Ureter (tissue), 1 donor: ENCODE data around the gene PAQR5. TPM values are rescaled to one million over a fixed set of nuclear protein-coding genes. Genes with fewer than 3 reads are reported as not detected.
"Not testable (repeated sequence)": the region's sequence is repeated elsewhere in the genome, so short reads cannot be mapped to it uniquely, and the experiment has no call there.

Source experiments
- DNase-seq: peaks from one replicate; pipeline ENCODE4 v3.0.0-alpha.2; 2020; ENCODE audit warnings: low spot score
- total RNA-seq: library from RNA; stranded (reverse); gene quantifications from one replicate; pipeline ENCODE4 v1.2.4, GENCODE V29; 2023
- donor health status: DM: yes; HTN: yes; CAD: no.

Gene PAQR5
- total RNA-seq, 1 donor from 2014 or later, result 6.5 TPM

DNA sequence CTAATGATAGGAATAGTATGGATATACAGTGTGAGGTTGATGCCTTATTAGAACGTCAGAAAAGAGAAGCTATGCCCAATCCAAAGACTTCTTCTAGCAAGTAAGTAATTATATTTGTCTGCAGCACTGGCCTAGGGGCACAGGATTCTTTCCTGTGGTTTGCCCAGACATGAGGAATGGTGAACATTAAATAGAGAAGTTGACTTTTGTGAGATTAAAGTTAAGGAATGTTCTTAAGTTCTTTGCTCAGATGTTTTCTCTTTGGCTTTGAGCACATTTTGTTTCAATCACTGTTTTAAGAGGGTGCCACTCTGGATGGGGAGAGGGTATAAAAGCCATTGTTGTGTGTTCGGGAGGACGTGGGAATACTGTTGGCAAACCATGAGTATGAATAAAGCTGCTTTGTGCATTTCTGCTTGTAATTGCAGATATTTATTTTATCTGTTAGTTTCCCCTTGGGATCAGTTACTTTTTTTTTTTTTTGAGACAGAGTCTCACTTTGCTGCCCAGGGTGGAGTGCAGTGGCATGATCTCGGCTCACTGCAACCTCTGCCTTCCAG lies 123.7 kb downstream of the PAQR5 start:
- no peak for DNase-seq

GRCh38 chr15:69424001-69424400 lies 125.3 kb downstream of the PAQR5 start:
- DNase-seq, result no peak

DNA sequence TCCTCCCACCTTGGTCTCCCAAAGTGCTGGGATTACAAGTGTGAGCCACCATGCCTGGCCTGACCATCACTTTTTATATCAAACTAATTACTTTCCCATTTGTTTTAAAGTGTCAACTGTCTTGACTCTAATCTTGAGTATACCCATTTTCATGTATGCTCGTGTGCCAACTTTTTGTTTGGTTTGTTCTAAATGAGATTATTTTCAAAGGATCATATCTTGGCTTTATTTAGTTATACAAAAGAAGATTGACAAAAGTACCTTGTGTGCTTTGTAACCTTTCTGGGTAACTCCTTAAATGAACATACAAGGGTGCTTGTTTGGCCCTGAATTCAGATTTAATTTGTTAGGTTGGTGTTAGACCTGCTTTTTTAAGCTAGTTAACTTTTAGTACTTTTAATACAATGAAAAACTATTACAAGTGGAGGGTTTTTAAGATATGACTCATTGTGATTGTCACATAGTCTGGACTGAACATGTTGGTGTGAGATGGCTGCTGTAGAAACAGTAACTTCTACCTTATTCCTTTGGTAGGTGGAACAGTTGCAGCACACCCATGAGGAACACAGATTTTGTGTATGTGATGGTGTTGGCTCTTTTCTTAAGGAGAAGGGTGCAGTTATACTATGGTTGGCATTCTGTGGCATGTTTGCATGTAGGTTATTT lies 126.2 kb downstream of the PAQR5 start:
- no peak for DNase-seq

GRCh38 chr15:69433831-69434230 lies 135.1 kb downstream of the PAQR5 start:
- DNase-seq, result no peak

DNA sequence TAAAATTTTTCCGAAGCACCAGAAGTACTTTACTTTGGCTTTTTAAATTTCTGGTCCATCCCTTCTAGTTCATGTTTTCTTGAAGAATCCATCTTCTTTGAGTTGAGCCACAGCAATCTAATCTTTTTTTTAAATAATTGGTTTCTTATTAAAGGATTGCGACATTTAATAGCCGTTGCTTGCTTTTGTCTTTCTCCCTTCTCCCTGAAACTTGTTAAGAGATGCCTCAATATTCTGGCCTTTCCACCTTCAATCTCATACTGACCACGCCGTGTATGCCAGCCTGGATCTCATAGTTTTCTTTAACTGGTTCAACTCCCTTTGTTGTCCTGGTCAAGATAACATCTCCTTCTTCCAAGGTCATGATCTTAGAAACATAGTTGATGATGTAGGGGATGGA lies 135.5 kb downstream of the PAQR5 start:
- DNase-seq, result no peak

DNA sequence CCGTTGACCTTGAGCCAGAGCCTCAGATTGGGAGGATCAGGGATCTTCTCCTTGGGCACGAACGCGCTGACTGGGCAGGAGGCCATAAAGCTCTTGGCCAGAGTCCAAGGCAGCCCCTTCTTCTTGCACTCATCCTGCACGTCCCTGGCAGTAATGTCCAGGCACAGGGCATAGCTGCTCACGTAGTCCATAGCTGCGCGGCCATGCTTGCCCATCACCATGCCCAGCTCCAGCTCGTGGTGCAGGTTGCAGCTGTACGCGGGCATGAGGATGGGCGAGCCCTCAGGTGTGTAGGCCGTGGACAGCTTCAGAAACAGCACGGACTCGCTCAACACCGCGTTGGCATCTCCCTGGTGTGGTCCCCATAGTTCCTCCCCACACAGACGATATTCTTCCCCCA lies 136.0 kb downstream of the PAQR5 start:
- no peak for DNase-seq

DNA sequence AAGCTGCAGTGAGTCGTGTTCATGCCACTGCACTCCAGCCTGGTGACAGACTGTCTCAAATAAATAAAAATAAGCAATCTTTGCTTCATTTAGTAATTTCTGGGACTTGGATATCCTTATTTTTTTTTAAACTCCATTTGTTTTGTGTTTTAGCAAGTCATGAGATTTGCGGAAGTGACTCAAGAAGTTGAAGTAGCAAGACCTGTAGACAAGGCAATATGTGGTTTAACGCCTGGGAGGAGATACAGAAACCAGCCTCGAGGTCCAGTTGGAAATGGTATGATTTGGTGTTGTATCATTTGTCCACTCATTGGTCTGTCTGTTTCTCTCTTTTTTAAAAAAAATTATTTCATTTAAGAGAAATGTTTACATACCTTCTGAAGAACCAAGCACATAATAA lies 137.3 kb downstream of the PAQR5 start:
- DNase-seq, result no peak

DNA sequence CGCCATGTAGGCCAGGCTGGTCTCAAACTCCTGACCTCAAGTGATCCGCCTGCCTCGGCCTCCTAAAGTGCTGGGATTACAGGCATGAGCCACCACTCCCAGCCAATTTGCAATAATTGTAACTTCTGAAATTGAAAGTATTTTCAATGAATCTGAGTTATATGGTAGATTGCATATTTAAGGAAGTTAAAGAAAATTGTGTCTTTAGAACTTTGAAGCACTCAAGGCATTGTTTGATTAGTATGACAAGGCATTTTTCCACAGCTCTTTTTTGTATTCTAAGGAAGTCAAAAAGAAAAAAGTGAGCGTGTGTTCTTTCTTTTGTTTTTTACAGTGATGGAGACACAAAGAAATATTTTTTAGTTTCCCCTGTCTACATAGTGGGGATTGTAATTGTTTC lies 138.2 kb downstream of the PAQR5 start:
- no peak for DNase-seq

- DNase-seq, result no peak
Observed at GRCh38 chr15:69439623-69440022, 140.9 kb downstream of the PAQR5 start.

DNA sequence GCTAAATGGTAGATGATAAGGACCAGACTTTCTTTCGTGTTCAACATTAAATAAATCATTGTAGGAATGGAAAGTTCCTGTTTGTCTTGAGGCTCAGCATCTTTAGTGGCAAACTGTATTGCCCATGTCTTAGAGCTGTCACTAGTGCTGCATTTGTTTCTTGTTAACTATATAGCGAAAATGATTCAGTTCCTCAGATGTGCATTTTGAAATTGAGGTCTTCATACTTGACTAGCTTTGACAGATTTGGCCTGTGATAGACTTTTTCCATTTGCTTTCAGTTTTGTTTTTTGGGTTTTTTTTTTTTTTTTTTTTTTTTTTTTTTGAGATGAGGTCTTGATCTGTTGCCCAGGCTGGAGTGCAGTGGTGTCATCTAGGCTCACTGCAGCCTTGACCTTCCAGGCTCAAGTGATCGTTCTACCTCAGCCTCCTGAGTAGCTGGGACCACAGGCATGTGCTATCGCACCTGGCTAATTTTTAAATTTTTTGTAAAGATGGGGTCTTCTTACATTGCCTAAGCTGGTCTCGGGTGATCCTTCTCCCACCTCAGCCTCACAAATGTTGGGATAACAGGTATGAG lies 144.4 kb downstream of the PAQR5 start:
- DNase-seq, result no peak

DNA sequence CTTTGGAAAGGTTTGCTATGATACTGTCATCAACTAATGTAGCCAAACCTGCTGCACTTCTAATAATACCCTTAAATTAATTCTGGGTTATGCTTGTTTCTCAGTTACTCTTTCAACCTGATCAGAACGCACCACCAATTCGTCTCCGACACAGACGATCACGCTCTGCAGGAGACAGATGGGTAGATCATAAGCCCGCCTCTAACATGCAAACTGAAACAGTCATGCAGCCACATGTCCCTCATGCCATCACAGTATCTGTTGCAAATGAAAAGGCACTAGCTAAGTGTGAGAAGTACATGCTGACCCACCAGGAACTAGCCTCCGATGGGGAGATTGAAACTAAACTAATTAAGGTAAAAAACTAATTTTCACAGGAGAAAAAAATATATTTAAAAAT lies 146.0 kb downstream of the PAQR5 start:
- DNase-seq, result no peak

DNA sequence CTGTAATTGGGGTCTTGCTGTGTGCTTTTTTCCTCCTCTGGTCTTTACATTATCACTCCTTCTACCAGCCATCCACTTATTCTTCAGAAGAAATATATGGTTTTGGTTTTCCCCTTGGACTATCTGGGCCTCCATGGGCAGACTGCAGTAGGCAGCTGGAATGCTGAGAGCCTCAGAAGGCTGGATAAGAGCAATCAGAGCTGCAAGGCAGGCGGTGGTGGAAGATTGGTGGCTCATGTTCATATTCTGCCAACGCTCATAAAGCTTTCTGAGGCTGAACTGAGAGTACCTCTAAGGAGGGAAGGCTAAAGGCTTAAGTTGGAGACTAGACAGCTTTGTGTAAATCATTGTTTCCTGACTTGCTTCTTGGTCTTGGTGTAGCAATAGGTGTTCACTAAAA lies 148.2 kb downstream of the PAQR5 start:
- no peak for DNase-seq

DNA sequence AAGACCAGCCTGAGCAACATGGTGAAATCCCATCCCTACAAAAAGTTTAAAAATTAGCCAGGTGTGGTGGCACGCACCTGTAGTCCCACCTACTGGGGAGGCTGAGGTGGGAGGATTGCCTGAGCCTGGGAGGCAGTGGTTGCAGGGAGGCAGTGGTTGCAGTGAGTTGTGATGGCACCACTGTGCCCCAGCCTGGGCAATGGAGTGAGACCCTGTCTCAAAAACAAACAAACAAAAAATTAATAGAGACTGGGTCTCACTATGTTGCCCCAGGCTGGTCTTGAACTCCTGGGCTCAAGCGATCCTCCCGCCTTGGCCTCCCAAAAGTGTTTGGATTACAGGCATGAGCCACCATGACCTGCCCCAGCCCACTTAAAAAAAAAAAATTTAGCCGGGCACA lies 151.5 kb downstream of the PAQR5 start:
- DNase-seq, result not testable (repeated sequence)

GRCh38 chr15:69450968-69451695 lies 152.4 kb downstream of the PAQR5 start:
- no peak for DNase-seq

DNA sequence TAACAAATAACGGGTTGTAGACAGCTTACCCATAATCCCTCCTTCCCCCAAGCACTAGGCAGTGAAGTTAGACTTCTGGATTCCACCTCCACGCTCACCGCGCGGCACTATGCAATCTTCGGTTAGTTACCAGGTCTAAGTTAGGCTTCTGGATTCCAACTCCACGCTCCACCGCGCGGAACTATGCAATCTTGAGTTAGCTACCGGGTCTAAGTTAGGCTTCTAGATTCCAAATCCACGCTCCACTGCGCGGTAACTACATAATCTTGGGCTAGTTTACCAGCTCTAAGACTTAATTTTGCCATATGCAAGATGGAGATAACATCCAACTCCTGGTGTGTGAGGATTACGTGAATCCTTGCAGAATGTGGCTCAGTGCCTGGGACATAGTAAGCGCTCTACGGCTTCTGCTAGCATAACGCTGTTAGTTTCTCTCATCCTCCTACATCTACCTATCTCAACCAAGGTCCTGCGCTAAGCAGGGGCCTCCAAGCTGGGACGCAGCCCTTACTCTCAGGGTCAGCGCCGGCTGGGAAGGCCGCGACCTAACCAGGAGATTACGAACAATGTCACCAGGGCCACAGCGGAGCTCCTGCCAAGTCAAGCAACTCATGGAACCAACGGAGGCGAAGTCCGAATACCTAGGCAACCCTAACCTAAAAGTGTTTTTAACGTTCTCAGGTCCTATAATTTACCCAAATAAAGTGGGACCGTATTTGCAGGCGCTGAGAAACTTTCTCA lies 153.4 kb downstream of the PAQR5 start:
- DNase-seq, result no peak

- DNase-seq, result peak; percentile 98
Observed at GRCh38 chr15:69452692-69453521, 154.2 kb downstream of the PAQR5 start, which contains the start of gene RPLP1. Gene RPLP1 (plus strand): TSS chr15:69452818. CDS start chr15:69452949, 131 bp downstream.

DNA sequence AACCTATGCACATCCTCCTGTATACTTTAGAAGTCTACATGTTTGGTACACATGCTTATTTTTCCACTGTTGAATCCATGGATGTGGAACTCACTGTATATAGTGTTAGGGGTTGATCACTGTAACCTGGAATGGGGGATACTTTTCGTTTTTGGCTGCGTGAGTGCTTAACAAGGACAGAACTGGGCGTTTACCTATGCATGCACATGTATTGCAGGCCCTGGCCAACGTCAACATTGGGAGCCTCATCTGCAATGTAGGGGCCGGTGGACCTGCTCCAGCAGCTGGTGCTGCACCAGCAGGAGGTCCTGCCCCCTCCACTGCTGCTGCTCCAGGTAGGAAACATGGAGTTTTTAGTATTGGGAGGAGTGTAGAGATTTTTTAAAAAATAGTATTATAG lies 156.2 kb downstream of the PAQR5 start:
- DNase-seq, result no peak

- no peak for DNase-seq
Observed at GRCh38 chr15:69456208-69457166, 157.8 kb downstream of the PAQR5 start.
